CD4-positive, CD25-positive, alpha-beta regulatory T cell (primary cell): Measurements from ENCODE around the gene NXN. TPM values are rescaled to one million over a fixed set of nuclear protein-coding genes. Genes with fewer than 3 reads are reported as not detected.
"Not testable (repeated sequence)": the region's sequence is repeated elsewhere in the genome, so short reads cannot be mapped to it uniquely, and the experiment has no call there.

Source experiments
- ATAC-seq, 2 donors: fragments of 150-1000 bp; cut with Tn5 transposase; one replicate each; pipeline ENCODE4 v1.10.0; 2021; ENCODE audit warnings: low read depth in 2 of 2, moderate number of reproducible peaks in 2 of 2, moderate library complexity in 1 of 2
- DNase-seq, 3 donors: peaks; one replicate each; pipeline versions ENCODE4 v3.0.0 to v3.0.0-alpha.2; 2012 to 2022; ENCODE audit warnings: mixed read lengths in 1 of 3
- H3K27ac ChIP-seq: one replicate; pipeline ENCODE4 v1.7.0; 2013; ENCODE audit warnings: mild to moderate bottlenecking, low read length; ENCODE audit not compliant: insufficient read depth, poor library complexity, severe bottlenecking
- H3K27me3 ChIP-seq: one replicate; pipeline ENCODE4 v1.7.0; 2013; ENCODE audit warnings: low read length; ENCODE audit not compliant: control insufficient read depth, insufficient read depth
- H3K36me3 ChIP-seq: one replicate; pipeline ENCODE4 v1.7.0; 2013; ENCODE audit warnings: mild to moderate bottlenecking, low read length, moderate library complexity; ENCODE audit not compliant: control insufficient read depth, insufficient read depth
- H3K4me1 ChIP-seq: 2 replicates; pipeline ENCODE4 v1.7.0; 2013; ENCODE audit warnings: mild to moderate bottlenecking, low read length; ENCODE audit not compliant: insufficient read depth, control insufficient read depth, poor library complexity, severe bottlenecking
- H3K4me3 ChIP-seq: one replicate; pipeline ENCODE4 v1.7.0; 2013; ENCODE audit warnings: low read depth, mild to moderate bottlenecking, low read length, moderate library complexity
- H3K9me3 ChIP-seq, 2 experiments: 1 replicate in 1 of 2; 2 replicates in 1 of 2; pipeline ENCODE4 v1.7.0; 2013; ENCODE audit warnings: low read length in 2 of 2, mild to moderate bottlenecking in 1 of 2, moderate library complexity in 1 of 2; ENCODE audit not compliant: control insufficient read depth in 2 of 2
- H3K27ac Mint-ChIP-seq, 3 donors: one replicate each; pipeline ENCODE4 v1.8.0; 2020 to 2022; ENCODE audit warnings: mild to moderate bottlenecking in 3 of 3, mixed read lengths in 3 of 3, moderate library complexity in 2 of 3
- H3K27me3 Mint-ChIP-seq: one replicate; pipeline ENCODE4 v1.8.0; 2022; ENCODE audit warnings: mild to moderate bottlenecking, mixed read lengths
- H3K36me3 Mint-ChIP-seq: one replicate; pipeline ENCODE4 v1.8.0; 2020; ENCODE audit warnings: mixed read lengths
- H3K4me1 Mint-ChIP-seq, 4 donors: one replicate each; pipeline ENCODE4 v1.8.0; 2020 to 2022; ENCODE audit warnings: mixed read lengths in 4 of 4, mild to moderate bottlenecking in 1 of 4
- H3K4me3 Mint-ChIP-seq, 4 donors: one replicate each; pipeline ENCODE4 v1.8.0; 2020 to 2022; ENCODE audit warnings: mild to moderate bottlenecking in 4 of 4, mixed read lengths in 4 of 4, moderate library complexity in 3 of 4
- H3K9me3 Mint-ChIP-seq, 7 donors: one replicate each; pipeline ENCODE4 v1.8.0; 2020 to 2022; ENCODE audit warnings: mixed read lengths in 7 of 7, mild to moderate bottlenecking in 3 of 7, moderate library complexity in 2 of 7
- polyA plus RNA-seq, 4 donors: library from polyadenylated mRNA; unstranded; fragments of 300-500 nt; fragmentation: Illumina TruSeq; gene quantifications; one replicate each; pipeline ENCODE4 v1.2.3, GENCODE V29; 2021
- total RNA-seq: library from RNA; stranded (reverse); gene quantifications from one replicate; pipeline ENCODE4 v1.2.3, GENCODE V29; 2022

The NXN gene
- total and polyA plus RNA-seq, 5 donors from 2014 or later: 0.44 to 0.89 (median 0.65) TPM

GRCh38 chr17:917391-917811 is 62.2 kb downstream of the NXN start:
- Mint-ChIP-seq H3K27ac (no peak overlapping the region), H3K9me3 (peaks cover 0 to 3% (median 0%) of the 10 kb centered on the region in 7 donors), H3K27me3 (peaks cover 27% of the 10 kb centered on the region), H3K4me3 (peak overlapping the region in 1 of 4 donors; percentile 12), H3K4me1 (no peaks in the 10 kb centered on the region), H3K36me3 (no peaks in the 10 kb centered on the region)
- H3K27ac ChIP-seq: no peak overlapping the region
- no peaks in the 10 kb centered on the region for H3K9me3 ChIP-seq
- H3K36me3 ChIP-seq: no peaks in the 10 kb centered on the region
- DNase-seq (no peak), ATAC-seq (no peak)
- H3K4me3 ChIP-seq: no peak overlapping the region
- H3K4me1 ChIP-seq: no peaks in the 10 kb centered on the region
- no peaks in the 10 kb centered on the region for H3K27me3 ChIP-seq

GRCh38 chr17:916315-916714 is 63.3 kb downstream of the NXN start:
- Histone ChIP-seq H3K27me3 (no peaks in the 10 kb centered on the region), H3K9me3 (no peaks in the 10 kb centered on the region), H3K27ac (no peak overlapping the region), H3K36me3 (no peaks in the 10 kb centered on the region), H3K4me1 (no peaks in the 10 kb centered on the region), H3K4me3 (no peak overlapping the region)
- DNase-seq: no peak
- no peak overlapping the region for H3K27ac Mint-ChIP-seq
- no peaks in the 10 kb centered on the region for H3K4me1 Mint-ChIP-seq
- ATAC-seq: no peak
- no peaks in the 10 kb centered on the region for H3K36me3 Mint-ChIP-seq
- no peak overlapping the region for H3K4me3 Mint-ChIP-seq
- peaks cover 27% of the 10 kb centered on the region for H3K27me3 Mint-ChIP-seq
- peaks cover 0 to 3% (median 0%) of the 10 kb centered on the region in 7 donors for H3K9me3 Mint-ChIP-seq

- Histone ChIP-seq H3K4me3 (no peak overlapping the region), H3K27me3 (no peaks in the 10 kb centered on the region), H3K9me3 (no peaks in the 10 kb centered on the region), H3K4me1 (no peaks in the 10 kb centered on the region), H3K36me3 (no peaks in the 10 kb centered on the region), H3K27ac (no peak overlapping the region)
- no peak for ATAC-seq
- H3K9me3 Mint-ChIP-seq: peaks cover 0 to 3% (median 0%) of the 10 kb centered on the region in 7 donors
- H3K36me3 Mint-ChIP-seq: no peaks in the 10 kb centered on the region
- H3K27ac Mint-ChIP-seq: no peak overlapping the region
- peak overlapping the region in 1 of 4 donors; percentile 10 for H3K4me3 Mint-ChIP-seq
- no peak for DNase-seq
- peaks cover 25% of the 10 kb centered on the region for H3K27me3 Mint-ChIP-seq
- H3K4me1 Mint-ChIP-seq: no peaks in the 10 kb centered on the region
These were observed 63.9 kb downstream of the NXN start for GRCh38 chr17:915538-916201.

- Mint-ChIP-seq H3K9me3 (peaks cover 0 to 2% (median 0%) of the 10 kb centered on the region in 7 donors), H3K4me1 (no peaks in the 10 kb centered on the region), H3K4me3 (no peak overlapping the region), H3K27ac (no peak overlapping the region), H3K27me3 (peaks cover 22% of the 10 kb centered on the region), H3K36me3 (no peaks in the 10 kb centered on the region)
- no peaks in the 10 kb centered on the region for H3K27me3 ChIP-seq
- DNase-seq (no peak), ATAC-seq (no peak)
- H3K4me1 ChIP-seq: no peaks in the 10 kb centered on the region
- H3K9me3 ChIP-seq: no peaks in the 10 kb centered on the region
- H3K4me3 ChIP-seq: no peak overlapping the region
- H3K36me3 ChIP-seq: no peaks in the 10 kb centered on the region
- no peak overlapping the region for H3K27ac ChIP-seq
These were observed 65.0 kb downstream of the NXN start for GRCh38 chr17:914561-914960.

GRCh38 chr17:913207-913606 is 66.4 kb downstream of the NXN start:
- H3K4me3 ChIP-seq: no peak overlapping the region
- peaks cover 22% of the 10 kb centered on the region for H3K27me3 Mint-ChIP-seq

GRCh38 chr17:909642-910323 is 69.8 kb downstream of the NXN start:
- Histone ChIP-seq H3K27me3 (no peaks in the 10 kb centered on the region), H3K36me3 (no peaks in the 10 kb centered on the region), H3K27ac (no peak overlapping the region), H3K4me3 (no peak overlapping the region), H3K4me1 (no peaks in the 10 kb centered on the region), H3K9me3 (no peaks in the 10 kb centered on the region)
- DNase-seq: no peak
- H3K36me3 Mint-ChIP-seq: no peaks in the 10 kb centered on the region
- ATAC-seq: no peak
- H3K27ac Mint-ChIP-seq: no peak overlapping the region
- H3K27me3 Mint-ChIP-seq: peaks cover 21% of the 10 kb centered on the region
- H3K9me3 Mint-ChIP-seq: peaks cover 0 to 2% (median 0%) of the 10 kb centered on the region in 7 donors
- no peak overlapping the region for H3K4me3 Mint-ChIP-seq
- H3K4me1 Mint-ChIP-seq: no peaks in the 10 kb centered on the region

More at GRCh38 chr17:913207-913606, 66.4 kb downstream of the NXN start:
- H3K27me3 ChIP-seq: no peaks in the 10 kb centered on the region
- H3K27ac ChIP-seq: no peak overlapping the region
- Mint-ChIP-seq H3K4me1 (no peaks in the 10 kb centered on the region), H3K36me3 (no peaks in the 10 kb centered on the region), H3K27ac (no peak overlapping the region), H3K9me3 (peaks cover 0 to 2% (median 0%) of the 10 kb centered on the region in 7 donors), H3K4me3 (no peak overlapping the region)
- no peaks in the 10 kb centered on the region for H3K36me3 ChIP-seq
- DNase-seq (no peak), ATAC-seq (no peak)
- H3K9me3 ChIP-seq: no peaks in the 10 kb centered on the region
- no peaks in the 10 kb centered on the region for H3K4me1 ChIP-seq

- Histone ChIP-seq H3K9me3 (no peaks in the 10 kb centered on the region), H3K4me3 (no peak overlapping the region), H3K36me3 (no peaks in the 10 kb centered on the region), H3K4me1 (no peaks in the 10 kb centered on the region), H3K27me3 (no peaks in the 10 kb centered on the region), H3K27ac (no peak overlapping the region)
- Mint-ChIP-seq H3K27me3 (peaks cover 29% of the 10 kb centered on the region), H3K9me3 (no peaks in the 10 kb centered on the region), H3K4me1 (no peaks in the 10 kb centered on the region), H3K4me3 (no peak overlapping the region), H3K27ac (no peak overlapping the region), H3K36me3 (no peaks in the 10 kb centered on the region)
- DNase-seq: no peak
- ATAC-seq: no peak
These were observed 71.9 kb downstream of the NXN start for GRCh38 chr17:907725-908124.

- not testable (repeated sequence) for H3K4me3 Mint-ChIP-seq, H3K36me3 Mint-ChIP-seq, H3K4me1 Mint-ChIP-seq, H3K4me3 ChIP-seq, H3K9me3 ChIP-seq, H3K9me3 Mint-ChIP-seq, H3K36me3 ChIP-seq, ATAC-seq, H3K4me1 ChIP-seq, H3K27ac ChIP-seq, H3K27ac Mint-ChIP-seq, H3K27me3 ChIP-seq, DNase-seq
- peaks cover 26% of the 10 kb centered on the region for H3K27me3 Mint-ChIP-seq
These were observed 73.9 kb downstream of the NXN start for GRCh38 chr17:905708-906107.
